Measurements from ENCODE around the gene HHATL. TPM values are rescaled to one million over a fixed set of nuclear protein-coding genes. Genes with fewer than 3 reads are reported as not detected.

Gene HHATL
- total and polyA plus RNA-seq, 2 of the 8 experiments (the other 6 are each of a cell fraction or from before 2014, with no cell fraction given): 0.18 TPM; not detected in 1

- TF ChIP-seq RXRA (IDR thresholded peaks at IDR 0.05; ENCODE audit: insufficient read depth, low read depth, low read length) (no peak), EP300 (IDR thresholded peaks at IDR 0.05; ENCODE audit: borderline replicate concordance in 1 of 2, low read depth in 2 of 2, low read length in 2 of 2) (no peak)
These were observed 41.7 kb downstream of the HHATL start (continued) for GRCh38 chr3:42660898-42661297.
